ENCODE results near the gene PHF21B.
"Not testable (repeated sequence)": the region's sequence is repeated elsewhere in the genome, so short reads cannot be mapped to it uniquely, and the experiment has no call there.

Gene PHF21B

GRCh38 chr22:45009606-45010531 lies at the start of gene PHF21B:
TSS of gene PHF21B (minus strand) at chr22:45010005. CDS start at chr22:45009549, 456 bp downstream.
- ATAC-seq (peak; percentile 17), DNase-seq (peak; percentile 51)
- H3K27ac Mint-ChIP-seq, result peak within 1 kb of the TSS; percentile 70
- peak within 1 kb of the TSS; percentile 69 for H3K4me3 Mint-ChIP-seq
- H3K27me3 Mint-ChIP-seq, result peaks cover 65% of the 10 kb centered on the region
- H3K36me3 Mint-ChIP-seq (ENCODE audit: low read depth), result no peaks in the 10 kb centered on the region
- no peaks in the 10 kb centered on the region for H3K9me3 Mint-ChIP-seq
- peaks cover 12% of the 10 kb centered on the region for H3K4me1 Mint-ChIP-seq

- Mint-ChIP-seq H3K9me3 (no peaks in the 10 kb centered on the region), H3K27ac (no peak overlapping the region), H3K27me3 (peaks cover 15% of the 10 kb centered on the region), H3K36me3 (ENCODE audit: low read depth) (no peaks in the 10 kb centered on the region), H3K4me1 (peaks cover 17% of the 10 kb centered on the region), H3K4me3 (no peak overlapping the region)
- ATAC-seq (no peak), DNase-seq (no peak)
These were observed 49.5 kb upstream of the PHF21B start for GRCh38 chr22:45059296-45059695.

- ATAC-seq, result no peak
- Mint-ChIP-seq H3K4me3 (no peak overlapping the region), H3K27ac (no peak overlapping the region), H3K9me3 (no peaks in the 10 kb centered on the region), H3K27me3 (peaks cover 15% of the 10 kb centered on the region), H3K36me3 (ENCODE audit: low read depth) (no peaks in the 10 kb centered on the region), H3K4me1 (peaks cover 11% of the 10 kb centered on the region)
- DNase-seq, result no peak
These were observed 48.8 kb upstream of the PHF21B start for GRCh38 chr22:45058622-45058912.

- Mint-ChIP-seq H3K36me3 (ENCODE audit: low read depth) (no peaks in the 10 kb centered on the region), H3K27me3 (peaks cover 19% of the 10 kb centered on the region), H3K4me1 (peaks cover 9% of the 10 kb centered on the region), H3K9me3 (no peaks in the 10 kb centered on the region), H3K4me3 (no peak overlapping the region), H3K27ac (no peak overlapping the region)
- ATAC-seq (no peak), DNase-seq (no peak)
These were observed 46.1 kb upstream of the PHF21B start for GRCh38 chr22:45055936-45056335.

- Mint-ChIP-seq H3K27me3 (peaks cover 30% of the 10 kb centered on the region), H3K4me3 (no peak overlapping the region)
These were observed 43.8 kb upstream of the PHF21B start for GRCh38 chr22:45053571-45053970.

GRCh38 chr22:45053094-45053493 lies 43.3 kb upstream of the PHF21B start:
- Mint-ChIP-seq H3K4me3 (no peak overlapping the region), H3K36me3 (ENCODE audit: low read depth) (no peaks in the 10 kb centered on the region), H3K9me3 (no peaks in the 10 kb centered on the region), H3K27ac (no peak overlapping the region), H3K4me1 (peaks cover 2% of the 10 kb centered on the region), H3K27me3 (peaks cover 30% of the 10 kb centered on the region)
- DNase-seq, result no peak
- ATAC-seq, result no peak

More at GRCh38 chr22:45053571-45053970, 43.8 kb upstream of the PHF21B start:
- ATAC-seq (no peak), DNase-seq (no peak)
- no peak overlapping the region for H3K27ac Mint-ChIP-seq
- no peaks in the 10 kb centered on the region for H3K36me3 Mint-ChIP-seq (ENCODE audit: low read depth)
- H3K9me3 Mint-ChIP-seq, result no peaks in the 10 kb centered on the region
- H3K4me1 Mint-ChIP-seq, result peaks cover 7% of the 10 kb centered on the region

DNA sequence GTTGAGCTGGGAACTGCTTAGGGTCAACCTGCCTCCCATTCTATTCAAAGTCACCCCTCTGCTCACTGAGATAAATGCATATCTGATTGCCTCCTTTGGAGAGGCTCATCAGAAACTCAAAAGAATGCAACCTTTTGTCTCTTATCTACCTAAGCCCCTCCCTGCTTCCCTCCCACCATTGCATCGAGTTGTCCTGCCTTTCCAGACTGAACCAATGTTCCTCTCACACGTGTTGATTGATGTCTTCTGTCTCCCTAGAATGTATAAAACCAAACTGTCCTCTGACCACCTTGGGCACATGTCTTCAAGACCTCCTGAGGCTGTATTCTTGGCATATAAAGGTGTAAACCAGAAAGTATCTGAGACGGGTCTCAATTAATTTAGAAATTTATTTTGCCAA lies 42.9 kb upstream of the PHF21B start:
- not testable (repeated sequence) for H3K9me3 Mint-ChIP-seq; H3K4me1 Mint-ChIP-seq; H3K27ac Mint-ChIP-seq; H3K36me3 Mint-ChIP-seq (ENCODE audit: low read depth); ATAC-seq; H3K4me3 Mint-ChIP-seq; DNase-seq
- peaks cover 29% of the 10 kb centered on the region for H3K27me3 Mint-ChIP-seq

DNA sequence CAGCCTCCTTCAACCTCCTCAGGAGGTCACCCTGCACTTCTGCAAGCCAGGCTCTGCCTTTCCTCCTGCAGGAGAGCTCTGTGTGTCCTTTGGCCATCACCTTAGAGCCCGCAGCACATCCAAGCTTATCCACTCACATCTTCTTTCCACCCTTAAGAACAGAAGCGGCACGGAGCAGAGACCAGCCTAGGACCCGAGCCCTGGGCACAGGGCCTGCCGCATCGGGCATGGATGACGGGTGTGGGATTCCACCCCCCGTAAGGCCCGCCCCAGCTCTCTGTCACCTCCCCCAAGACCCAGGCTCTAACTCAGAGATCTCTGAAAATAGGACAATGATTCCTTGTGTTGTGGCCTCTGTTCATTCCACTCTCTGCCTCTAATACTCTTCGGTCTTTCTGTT lies 42.1 kb upstream of the PHF21B start:
- Mint-ChIP-seq H3K27me3 (peaks cover 34% of the 10 kb centered on the region), H3K9me3 (no peaks in the 10 kb centered on the region)

DNA sequence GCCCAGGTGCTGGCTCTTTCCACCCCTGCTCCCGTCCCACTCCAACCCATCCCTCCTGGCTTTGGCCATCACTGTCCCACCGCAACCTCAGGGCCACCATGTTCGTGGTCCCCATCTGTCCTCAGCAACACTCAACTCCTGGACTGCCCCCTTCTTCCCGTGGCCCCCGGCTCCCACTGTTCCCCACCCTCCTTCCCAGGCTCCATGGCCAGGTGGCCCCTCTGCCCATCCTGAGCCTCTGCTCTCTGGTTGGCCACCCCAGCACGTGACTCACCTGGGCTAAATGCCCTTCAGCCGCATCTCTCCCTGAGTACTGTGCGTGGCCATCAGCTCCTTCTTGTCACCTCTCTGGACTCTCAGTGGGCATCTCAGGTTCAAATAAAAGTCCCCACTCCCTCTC lies 41.6 kb upstream of the PHF21B start:
- no peak overlapping the region for H3K4me3 Mint-ChIP-seq
- DNase-seq, result no peak
- H3K9me3 Mint-ChIP-seq, result no peaks in the 10 kb centered on the region
- H3K4me1 Mint-ChIP-seq, result no peaks in the 10 kb centered on the region
- ATAC-seq, result no peak
- H3K36me3 Mint-ChIP-seq (ENCODE audit: low read depth), result no peaks in the 10 kb centered on the region
- H3K27me3 Mint-ChIP-seq, result peaks cover 34% of the 10 kb centered on the region
- H3K27ac Mint-ChIP-seq, result no peak overlapping the region

More for the DNA sequence above, 42.1 kb upstream of the PHF21B start:
- no peak overlapping the region for H3K27ac Mint-ChIP-seq
- ATAC-seq (no peak), DNase-seq (no peak)
- H3K4me3 Mint-ChIP-seq, result no peak overlapping the region
- no peaks in the 10 kb centered on the region for H3K4me1 Mint-ChIP-seq
- no peaks in the 10 kb centered on the region for H3K36me3 Mint-ChIP-seq (ENCODE audit: low read depth)

GRCh38 chr22:45047260-45047659 lies 37.5 kb upstream of the PHF21B start:
- Mint-ChIP-seq H3K27me3 (peaks cover 33% of the 10 kb centered on the region), H3K36me3 (ENCODE audit: low read depth) (no peaks in the 10 kb centered on the region), H3K27ac (no peak overlapping the region), H3K4me1 (no peaks in the 10 kb centered on the region), H3K9me3 (no peaks in the 10 kb centered on the region), H3K4me3 (no peak overlapping the region)
- ATAC-seq (no peak), DNase-seq (no peak)

GRCh38 chr22:45045208-45045607 lies 35.4 kb upstream of the PHF21B start:
- ATAC-seq, result no peak
- Mint-ChIP-seq H3K4me1 (no peaks in the 10 kb centered on the region), H3K27ac (no peak overlapping the region), H3K9me3 (no peaks in the 10 kb centered on the region), H3K27me3 (peaks cover 27% of the 10 kb centered on the region), H3K4me3 (no peak overlapping the region), H3K36me3 (ENCODE audit: low read depth) (no peaks in the 10 kb centered on the region)
- no peak for DNase-seq

GRCh38 chr22:45042263-45042662 lies 32.5 kb upstream of the PHF21B start:
- Mint-ChIP-seq H3K4me3 (no peak overlapping the region), H3K27me3 (peaks cover 27% of the 10 kb centered on the region), H3K27ac (no peak overlapping the region), H3K9me3 (no peaks in the 10 kb centered on the region), H3K4me1 (no peaks in the 10 kb centered on the region), H3K36me3 (ENCODE audit: low read depth) (no peaks in the 10 kb centered on the region)
- DNase-seq, result no peak
- ATAC-seq, result no peak

DNA sequence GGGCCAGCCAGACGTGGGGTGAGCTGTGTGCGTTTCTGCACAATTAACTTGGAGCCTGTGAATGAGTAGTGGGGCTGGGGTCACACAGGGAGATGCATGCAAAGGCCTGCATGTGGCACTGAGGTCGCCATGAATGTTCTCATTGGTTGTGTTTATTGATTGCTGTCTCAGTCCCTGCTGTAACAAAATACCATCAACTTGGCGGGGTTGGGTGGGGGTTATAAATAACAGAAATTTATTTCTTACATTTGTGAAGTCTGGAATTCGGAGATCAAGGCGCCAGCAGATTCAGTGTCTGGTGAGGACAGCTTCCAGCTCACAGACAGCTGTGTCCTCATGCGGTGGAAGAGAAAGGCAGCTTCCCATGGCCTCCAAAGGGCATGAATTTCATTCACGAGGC lies 29.3 kb upstream of the PHF21B start:
- H3K27ac Mint-ChIP-seq, result no peak overlapping the region
- no peaks in the 10 kb centered on the region for H3K4me1 Mint-ChIP-seq
- no peaks in the 10 kb centered on the region for H3K9me3 Mint-ChIP-seq
- DNase-seq (no peak), ATAC-seq (no peak)
- no peak overlapping the region for H3K4me3 Mint-ChIP-seq
- H3K36me3 Mint-ChIP-seq (ENCODE audit: low read depth), result no peaks in the 10 kb centered on the region
- H3K27me3 Mint-ChIP-seq, result peaks cover 22% of the 10 kb centered on the region

- Mint-ChIP-seq H3K4me3 (no peak overlapping the region), H3K27ac (no peak overlapping the region), H3K9me3 (no peaks in the 10 kb centered on the region), H3K36me3 (ENCODE audit: low read depth) (no peaks in the 10 kb centered on the region), H3K4me1 (no peaks in the 10 kb centered on the region), H3K27me3 (peaks cover 24% of the 10 kb centered on the region)
- ATAC-seq (no peak), DNase-seq (no peak)
These were observed 26.3 kb upstream of the PHF21B start for GRCh38 chr22:45036154-45036553.

DNA sequence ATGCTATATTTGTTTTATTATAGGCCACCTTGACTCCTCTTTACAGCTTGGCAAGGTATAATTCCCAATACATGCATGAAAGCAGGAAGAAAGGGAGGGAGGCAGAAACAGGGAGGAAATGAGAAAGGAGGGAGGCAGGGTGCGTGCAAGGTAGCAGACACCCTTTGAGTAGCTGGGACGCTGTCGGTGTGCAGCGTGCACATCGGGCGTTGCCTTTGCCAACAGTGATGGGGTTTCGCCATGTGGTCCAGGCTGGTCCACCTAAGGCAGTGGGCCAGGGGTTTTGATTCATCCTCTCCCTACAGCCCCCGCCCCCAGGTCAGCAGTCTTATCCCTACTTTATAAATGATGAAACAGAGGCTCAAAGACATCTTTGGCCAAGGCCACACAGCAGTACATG lies 25.0 kb upstream of the PHF21B start:
- Mint-ChIP-seq H3K9me3 (no peaks in the 10 kb centered on the region), H3K27me3 (peaks cover 21% of the 10 kb centered on the region), H3K4me3 (no peak overlapping the region), H3K27ac (no peak overlapping the region), H3K4me1 (no peaks in the 10 kb centered on the region), H3K36me3 (ENCODE audit: low read depth) (no peaks in the 10 kb centered on the region)
- no peak for DNase-seq
- no peak for ATAC-seq
